Activated CD4-positive, alpha-beta T cell treated with anti-CD3 and anti-CD28 coated beads for 36 hours (primary cell): ENCODE results near the gene LARGE1. TPM values are rescaled to one million over a fixed set of nuclear protein-coding genes. Genes with fewer than 3 reads are reported as not detected.

Source experiments
- ATAC-seq: fragments of 200-7000 bp; cut with Tn5 transposase; one replicate; pipeline ENCODE4 v1.10.0; 2021; ENCODE audit warnings: mild to moderate bottlenecking, moderate library complexity
- CTCF ChIA-PET: fragments of 350-600 bp; sonication (Branson Sonifier 250); formaldehyde crosslinking; loops from one replicate; lab custom pipeline; 2021; ENCODE audit warnings: antibody characterized with exemption; lab: Charles Lee
- POLR2A ChIA-PET: fragments of 350-600 bp; sonication (Branson Sonifier 250); formaldehyde crosslinking; loops from one replicate; lab custom pipeline; 2021; ENCODE audit warnings: antibody characterized with exemption, inconsistent platforms; lab: Charles Lee
- DNase-seq: peaks from one replicate; pipeline ENCODE4 v3.0.0-alpha.2; 2020
- H3K27ac Mint-ChIP-seq: one replicate; pipeline ENCODE4 v1.8.0; 2021; ENCODE audit warnings: mixed read lengths
- H3K27me3 Mint-ChIP-seq: one replicate; pipeline ENCODE4 v1.8.0; 2021; ENCODE audit warnings: mixed read lengths
- H3K36me3 Mint-ChIP-seq: one replicate; pipeline ENCODE4 v1.8.0; 2021; ENCODE audit warnings: low read depth, mixed read lengths
- H3K4me1 Mint-ChIP-seq: one replicate; pipeline ENCODE4 v1.8.0; 2021; ENCODE audit warnings: mixed read lengths
- H3K4me3 Mint-ChIP-seq: one replicate; pipeline ENCODE4 v1.8.0; 2021; ENCODE audit warnings: mild to moderate bottlenecking, moderate library complexity, mixed read lengths
- H3K9me3 Mint-ChIP-seq: one replicate; pipeline ENCODE4 v1.8.0; 2021; ENCODE audit warnings: low read depth, mixed read lengths
- intact Hi-C, 2 experiments: fragments of 100-400 bp; cut with DNase I in 1 of 2; cut with micrococcal nuclease in 1 of 2; formaldehyde crosslinking; loops; one replicate each; pipeline versions ENCODE4 v1.14.2 to v1.15.1; 2022 to 2024; cut with DNase I, micrococcal nuclease
- total RNA-seq, 2 experiments: library from RNA; stranded (reverse); gene quantifications; one replicate each; pipeline ENCODE4 v1.2.3, GENCODE V29; 2021

LARGE1 gene
- total RNA-seq, 2 experiments from 2014 or later = 0.39 to 0.57 TPM

GRCh38 chr22:33707581-33707980, 212.7 kb downstream of the LARGE1 start:
- Mint-ChIP-seq H3K36me3 (no peaks in the 10 kb centered on the region), H3K9me3 (peaks cover 20% of the 10 kb centered on the region), H3K4me1 (no peaks in the 10 kb centered on the region), H3K4me3 (no peak overlapping the region), H3K27me3 (no peaks in the 10 kb centered on the region), H3K27ac (no peak overlapping the region)
- ChIA-PET POLR2A (no interaction called here), CTCF (no interaction called here)
- intact Hi-C loops = no loop called here
- no peak for ATAC-seq
- DNase-seq = no peak

DNA sequence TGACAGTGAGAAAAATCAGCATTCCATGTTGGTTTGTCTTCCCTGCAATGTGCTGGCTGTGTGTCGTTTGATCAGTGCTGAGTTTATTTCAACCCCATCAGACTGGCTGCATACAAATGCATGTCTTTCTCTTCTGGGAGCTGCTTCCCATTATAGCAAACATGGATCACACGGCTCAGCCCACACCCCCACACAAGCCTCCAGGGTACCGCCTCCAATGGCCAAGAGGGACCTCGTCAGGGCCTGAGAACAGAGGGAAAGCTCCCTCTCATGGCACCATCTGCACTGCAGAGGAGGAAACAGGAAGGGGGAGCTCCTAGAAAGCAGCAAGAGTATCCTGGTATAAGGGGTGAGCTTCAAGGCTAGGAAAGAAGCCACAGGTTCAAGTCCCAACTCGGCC, 214.2 kb downstream of the LARGE1 start:
- ChIA-PET POLR2A (no interaction called here), CTCF (no interaction called here)
- Mint-ChIP-seq H3K9me3 (peaks cover 14% of the 10 kb centered on the region), H3K4me3 (no peak overlapping the region), H3K27me3 (no peaks in the 10 kb centered on the region), H3K4me1 (no peaks in the 10 kb centered on the region), H3K36me3 (peaks cover 2% of the 10 kb centered on the region), H3K27ac (no peak overlapping the region)
- ATAC-seq (no peak), DNase-seq (no peak)
- intact Hi-C loops = no loop called here

- DNase-seq = no peak
- no peaks in the 10 kb centered on the region for H3K27me3 Mint-ChIP-seq
- ChIA-PET POLR2A (no interaction called here), CTCF (no interaction called here)
- ATAC-seq = no peak
- H3K36me3 Mint-ChIP-seq = peaks cover 2% of the 10 kb centered on the region
- intact Hi-C loops = no loop called here
- H3K27ac Mint-ChIP-seq = no peak overlapping the region
- no peak overlapping the region for H3K4me3 Mint-ChIP-seq
- no peaks in the 10 kb centered on the region for H3K4me1 Mint-ChIP-seq
- peaks cover 5% of the 10 kb centered on the region for H3K9me3 Mint-ChIP-seq
Observed at GRCh38 chr22:33699176-33699575, 221.1 kb downstream of the LARGE1 start.

DNA sequence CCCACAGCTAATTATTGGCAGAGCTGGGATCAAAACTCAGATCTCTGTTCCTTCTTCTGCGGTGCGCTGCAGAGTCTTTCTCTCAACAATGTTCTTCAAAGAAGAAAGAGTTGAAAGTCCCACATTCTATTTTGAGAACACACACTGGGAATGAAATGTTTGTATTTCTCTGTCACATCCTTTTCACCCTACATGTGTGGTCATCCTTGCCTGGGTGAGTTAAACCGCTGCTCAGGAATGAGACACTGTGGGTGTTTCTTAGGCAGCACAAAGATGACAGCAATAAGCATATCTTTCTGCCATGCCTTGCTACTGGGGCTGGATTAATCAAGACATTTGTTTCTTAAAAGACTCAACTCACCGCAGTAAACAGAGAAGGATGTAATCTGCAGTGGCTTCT, 222.6 kb downstream of the LARGE1 start:
- Mint-ChIP-seq H3K27me3 (no peaks in the 10 kb centered on the region), H3K36me3 (peaks cover 2% of the 10 kb centered on the region), H3K4me1 (no peaks in the 10 kb centered on the region), H3K4me3 (no peak overlapping the region), H3K27ac (no peak overlapping the region), H3K9me3 (peaks cover 5% of the 10 kb centered on the region)
- CTCF ChIA-PET = no interaction called here
- DNase-seq = no peak
- POLR2A ChIA-PET = no interaction called here
- no peak for ATAC-seq
- intact Hi-C loops = no loop called here

- Mint-ChIP-seq H3K36me3 (no peaks in the 10 kb centered on the region), H3K27ac (no peak overlapping the region), H3K9me3 (peaks cover 10% of the 10 kb centered on the region), H3K4me3 (no peak overlapping the region), H3K27me3 (no peaks in the 10 kb centered on the region), H3K4me1 (no peaks in the 10 kb centered on the region)
- ChIA-PET CTCF (no interaction called here), POLR2A (no interaction called here)
- ATAC-seq (no peak), DNase-seq (no peak)
- intact Hi-C loops = no loop called here
Observed at GRCh38 chr22:33691057-33691630, 229.1 kb downstream of the LARGE1 start.

DNA sequence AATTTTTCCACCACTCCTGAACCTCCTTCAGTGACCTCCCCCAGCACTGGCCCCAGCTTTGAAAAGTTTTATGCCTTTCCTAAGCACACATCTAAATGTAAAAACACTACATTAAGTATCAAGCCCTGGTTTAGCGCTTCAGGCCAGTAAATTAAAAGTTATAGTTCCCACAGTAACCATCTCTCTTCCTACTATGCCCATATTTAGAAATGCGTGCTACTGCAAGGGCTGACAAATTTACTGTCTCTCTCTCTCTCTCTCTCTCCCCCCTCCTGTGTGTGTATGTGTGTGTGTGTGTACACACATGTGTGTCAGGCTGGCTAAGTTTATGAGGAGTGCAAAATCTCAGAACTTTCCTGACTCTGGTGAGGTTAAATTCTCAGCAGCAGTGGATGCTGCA, 231.4 kb downstream of the LARGE1 start:
- Mint-ChIP-seq H3K9me3 (peaks cover 10% of the 10 kb centered on the region), H3K4me3 (no peak overlapping the region), H3K27me3 (no peaks in the 10 kb centered on the region), H3K27ac (no peak overlapping the region), H3K36me3 (no peaks in the 10 kb centered on the region), H3K4me1 (no peaks in the 10 kb centered on the region)
- DNase-seq (no peak), ATAC-seq (no peak)
- CTCF ChIA-PET = no interaction called here
- POLR2A ChIA-PET = no interaction called here
- intact Hi-C loops = no loop called here

- no peak for DNase-seq
- intact Hi-C loops = no loop called here
- CTCF ChIA-PET = interaction anchor here (0.6 kb wide), 1 partner anchor 110 kb away, joined by 3 read pairs; no protein-coding TSS in a partner anchor
- no peaks in the 10 kb centered on the region for H3K4me1 Mint-ChIP-seq
- no peaks in the 10 kb centered on the region for H3K27me3 Mint-ChIP-seq
- no peak overlapping the region for H3K4me3 Mint-ChIP-seq
- no peaks in the 10 kb centered on the region for H3K36me3 Mint-ChIP-seq
- ATAC-seq = no peak
- POLR2A ChIA-PET = no interaction called here
- peaks cover 6% of the 10 kb centered on the region for H3K9me3 Mint-ChIP-seq
- H3K27ac Mint-ChIP-seq = no peak overlapping the region
Observed at GRCh38 chr22:33687464-33687863, 232.8 kb downstream of the LARGE1 start.

- Mint-ChIP-seq H3K27me3 (no peaks in the 10 kb centered on the region), H3K27ac (no peak overlapping the region), H3K4me1 (no peaks in the 10 kb centered on the region), H3K36me3 (no peaks in the 10 kb centered on the region), H3K4me3 (no peak overlapping the region), H3K9me3 (peaks cover 5% of the 10 kb centered on the region)
- DNase-seq (no peak), ATAC-seq (no peak)
- POLR2A ChIA-PET = no interaction called here
- CTCF ChIA-PET = no interaction called here
- intact Hi-C loops = no loop called here
Observed at GRCh38 chr22:33684087-33684486, 236.2 kb downstream of the LARGE1 start.

DNA sequence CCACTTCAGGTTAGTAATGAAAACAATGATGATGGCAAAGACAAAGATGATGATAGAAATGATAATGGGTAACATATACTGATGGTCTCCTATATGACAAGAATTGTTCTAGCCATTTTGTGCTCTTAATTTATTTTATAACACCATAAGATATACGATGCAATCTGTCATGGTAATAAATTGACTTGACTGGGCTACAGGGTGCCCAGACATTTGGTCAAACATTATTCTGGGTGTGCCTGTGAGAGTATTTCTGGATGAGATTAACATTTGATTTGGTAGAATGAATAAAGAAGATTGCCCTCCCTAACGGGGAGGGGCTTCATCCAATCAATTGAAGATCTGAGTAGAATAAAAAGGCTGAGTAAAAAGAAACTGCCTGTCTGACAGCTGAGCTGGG, 237.3 kb downstream of the LARGE1 start:
- no peaks in the 10 kb centered on the region for H3K4me1 Mint-ChIP-seq
- no peak overlapping the region for H3K27ac Mint-ChIP-seq
- H3K9me3 Mint-ChIP-seq = peaks cover 7% of the 10 kb centered on the region

GRCh38 chr22:33680632-33681031, 239.6 kb downstream of the LARGE1 start:
- Mint-ChIP-seq H3K27me3 (no peaks in the 10 kb centered on the region), H3K4me3 (no peak overlapping the region), H3K27ac (no peak overlapping the region), H3K9me3 (peaks cover 9% of the 10 kb centered on the region), H3K4me1 (no peaks in the 10 kb centered on the region), H3K36me3 (no peaks in the 10 kb centered on the region)
- ATAC-seq (no peak), DNase-seq (no peak)
- intact Hi-C loops = no loop called here
- ChIA-PET POLR2A (no interaction called here), CTCF (no interaction called here)

More for the DNA sequence above, 237.3 kb downstream of the LARGE1 start:
- ATAC-seq = no peak
- Mint-ChIP-seq H3K4me3 (no peak overlapping the region), H3K36me3 (no peaks in the 10 kb centered on the region), H3K27me3 (no peaks in the 10 kb centered on the region)
- intact Hi-C loops = loop anchor here in 1 of 2 experiments (2.0 kb wide), 1 partner anchor 64 kb away; no protein-coding TSS in a partner anchor
- DNase-seq = no peak
- CTCF ChIA-PET = no interaction called here
- POLR2A ChIA-PET = no interaction called here

GRCh38 chr22:33678523-33678922, 241.8 kb downstream of the LARGE1 start:
- CTCF ChIA-PET = no interaction called here
- Mint-ChIP-seq H3K9me3 (peaks cover 9% of the 10 kb centered on the region), H3K4me1 (no peaks in the 10 kb centered on the region), H3K4me3 (no peak overlapping the region), H3K27ac (no peak overlapping the region), H3K36me3 (no peaks in the 10 kb centered on the region), H3K27me3 (no peaks in the 10 kb centered on the region)
- DNase-seq (no peak), ATAC-seq (no peak)
- intact Hi-C loops = no loop called here
- POLR2A ChIA-PET = no interaction called here

GRCh38 chr22:33677536-33677935, 242.7 kb downstream of the LARGE1 start:
- POLR2A ChIA-PET = no interaction called here
- DNase-seq (no peak), ATAC-seq (no peak)
- Mint-ChIP-seq H3K9me3 (peaks cover 9% of the 10 kb centered on the region), H3K27me3 (no peaks in the 10 kb centered on the region), H3K4me1 (no peaks in the 10 kb centered on the region), H3K36me3 (no peaks in the 10 kb centered on the region), H3K4me3 (no peak overlapping the region), H3K27ac (no peak overlapping the region)
- CTCF ChIA-PET = no interaction called here
- intact Hi-C loops = no loop called here
